GM18508 (cell line): ENCODE results near the gene KRT14.
"Not testable (repeated sequence)": the region's sequence is repeated elsewhere in the genome, so short reads cannot be mapped to it uniquely, and the experiment has no call there.

ENCODE experiments used
- ATAC-seq: cut with Tn5 transposase; IDR thresholded peaks from one replicate; pipeline ENCODE4 v1.9.1; 2021; ENCODE audit warnings: moderate number of reproducible peaks; ENCODE audit not compliant: insufficient read depth, unreplicated experiment

Gene KRT14

DNA sequence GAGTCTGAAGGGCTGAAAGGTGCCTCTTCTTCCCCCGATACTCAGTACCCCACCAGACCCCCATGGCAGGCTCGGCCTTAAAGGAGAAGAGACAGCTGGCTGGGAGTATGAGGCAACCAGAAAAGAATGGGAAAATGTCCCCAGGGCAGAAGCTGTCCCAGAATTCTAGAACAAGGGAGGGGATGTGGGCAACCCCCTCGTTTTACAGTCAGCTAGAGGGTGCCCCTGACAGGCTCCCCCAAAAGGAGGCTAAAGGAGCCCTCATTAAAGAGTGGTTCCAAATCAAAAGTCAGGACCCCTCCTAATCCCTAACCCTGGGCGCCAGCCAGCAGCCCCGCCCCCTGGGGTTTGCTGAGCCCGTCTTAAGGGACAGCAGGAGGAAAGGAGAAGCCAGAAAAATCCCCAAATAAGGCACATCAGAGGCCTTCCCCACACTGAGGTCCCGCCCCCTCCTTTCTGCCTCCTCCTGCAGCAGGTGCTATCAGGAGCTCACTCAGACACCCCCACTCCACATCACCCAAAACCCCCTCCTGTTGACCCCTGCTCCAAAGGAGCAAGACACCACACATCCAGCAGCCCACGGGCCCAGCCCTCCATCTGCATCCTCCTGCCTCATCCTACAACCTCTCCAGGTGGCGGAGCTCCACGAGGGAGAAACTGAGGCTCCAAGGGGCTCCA is 36.6 kb upstream of the KRT14 start:
- ATAC-seq = not testable (repeated sequence)

DNA sequence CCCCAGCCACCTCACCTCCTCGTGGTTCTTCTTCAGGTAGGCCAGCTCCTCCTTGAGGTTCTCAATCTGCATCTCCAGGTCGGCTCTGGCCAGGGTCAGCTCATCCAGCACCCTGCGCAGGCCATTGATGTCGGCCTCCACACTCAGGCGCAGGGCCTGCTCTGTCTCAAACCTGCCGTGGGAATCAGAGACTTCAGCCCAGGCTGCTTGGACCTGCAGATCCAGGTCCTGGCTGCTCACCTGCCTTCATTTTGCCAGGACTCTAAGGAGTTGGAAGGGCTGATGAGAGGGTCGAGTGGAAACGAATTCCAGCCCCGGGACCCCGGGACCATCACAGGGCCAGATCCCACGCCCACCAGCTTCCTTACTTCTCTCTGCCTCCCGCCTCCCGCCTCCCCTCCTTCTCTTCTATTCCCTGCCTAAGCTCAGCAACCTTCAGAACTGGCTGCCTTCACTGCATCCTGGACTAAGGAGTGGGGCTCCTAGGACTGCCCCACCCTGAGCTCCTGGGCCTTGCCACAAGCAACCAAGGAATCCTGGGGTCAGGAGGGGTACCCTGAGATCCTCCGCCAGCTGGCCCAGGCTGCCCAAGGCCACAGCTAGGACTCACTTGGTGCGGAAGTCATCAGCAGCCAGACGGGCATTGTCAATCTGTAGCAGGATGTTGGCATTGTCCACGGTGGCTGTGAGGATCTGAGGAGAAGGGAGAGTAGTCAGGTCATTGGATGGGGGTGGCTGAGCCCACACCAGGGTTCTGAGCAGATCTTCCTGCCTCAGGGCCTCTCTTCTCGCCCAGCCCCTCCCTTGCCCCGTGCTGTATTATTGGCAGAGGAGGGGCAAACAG is 35.9 kb upstream of the KRT14 start:
- not testable (repeated sequence) for ATAC-seq

DNA sequence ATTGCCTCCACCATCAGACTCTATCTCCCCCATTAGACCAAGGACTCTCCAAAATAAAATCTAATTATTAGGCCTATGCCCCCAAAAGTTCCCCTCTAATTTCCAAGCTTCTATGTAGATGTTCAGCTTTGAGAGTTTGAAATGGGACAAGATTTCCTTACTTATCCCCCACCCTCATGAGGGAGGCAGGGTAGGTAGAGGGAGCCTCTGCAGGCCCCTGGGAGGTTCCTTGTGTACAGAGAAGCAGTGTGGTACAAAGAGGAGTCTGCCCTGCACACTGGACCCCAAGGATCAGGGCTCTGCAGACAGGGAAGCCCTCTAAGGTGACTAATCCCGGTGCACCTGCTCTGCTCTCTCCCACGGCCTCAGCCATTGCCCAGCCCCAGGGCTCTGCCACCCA is 35.2 kb upstream of the KRT14 start:
- no peak for ATAC-seq

DNA sequence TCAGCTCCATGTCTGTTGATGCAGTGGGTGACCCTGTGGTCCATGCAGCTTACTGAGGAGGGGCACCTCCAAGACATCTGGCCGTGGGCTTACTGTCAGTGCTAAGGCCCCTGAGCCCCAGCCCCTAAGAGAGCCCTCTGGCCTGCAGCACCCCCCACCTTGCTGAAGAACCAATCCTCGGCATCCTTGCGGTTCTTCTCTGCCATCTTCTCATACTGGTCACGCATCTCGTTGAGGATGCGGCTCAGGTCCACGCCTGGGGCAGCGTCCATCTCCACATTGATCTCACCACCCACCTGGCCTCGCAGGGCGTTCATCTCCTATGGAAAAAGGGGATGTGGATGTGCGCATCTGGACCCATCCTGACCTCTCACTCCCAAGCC is 34.7 kb upstream of the KRT14 start:
- not testable (repeated sequence) for ATAC-seq

DNA sequence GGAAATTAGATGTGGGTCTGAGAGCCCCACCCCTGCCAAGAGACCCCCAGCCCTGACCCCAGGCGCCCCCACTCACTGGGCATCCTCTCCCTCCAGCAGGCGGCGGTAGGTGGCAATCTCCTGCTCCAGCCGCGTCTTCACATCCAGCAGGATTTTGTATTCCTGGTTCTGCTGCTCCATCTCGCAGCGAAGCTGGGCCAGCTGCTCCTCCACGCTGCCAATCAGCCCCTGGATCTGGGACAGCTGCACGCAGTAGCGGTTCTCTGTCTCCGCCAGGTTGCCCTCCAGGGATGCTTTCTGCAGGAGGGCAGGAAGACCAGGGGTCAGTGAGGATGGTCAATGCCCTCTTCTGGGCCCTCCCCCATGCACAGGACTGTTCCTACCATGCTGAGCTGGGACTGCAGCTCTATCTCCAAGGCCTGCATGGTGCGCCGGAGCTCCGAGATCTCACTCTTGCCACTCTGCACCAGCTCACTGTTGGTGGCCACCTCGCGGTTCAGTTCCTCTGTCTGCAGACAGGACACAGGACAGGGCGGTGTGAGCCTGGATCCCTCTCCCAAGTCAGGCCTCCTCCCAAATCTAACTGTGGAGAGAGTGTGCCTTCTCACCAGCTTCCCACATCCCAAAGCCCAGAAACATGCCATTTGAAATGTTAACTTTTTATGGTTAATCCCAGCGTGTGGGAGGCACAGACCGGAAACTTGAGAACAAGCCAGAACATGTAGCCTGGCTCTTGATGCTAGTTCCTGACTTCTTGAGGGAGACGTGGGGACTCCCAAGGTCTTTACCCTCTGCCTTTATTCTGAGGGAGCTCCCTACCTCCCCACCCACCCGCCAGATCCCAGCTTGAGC is 34.1 kb upstream of the KRT14 start:
- ATAC-seq = no peak

DNA sequence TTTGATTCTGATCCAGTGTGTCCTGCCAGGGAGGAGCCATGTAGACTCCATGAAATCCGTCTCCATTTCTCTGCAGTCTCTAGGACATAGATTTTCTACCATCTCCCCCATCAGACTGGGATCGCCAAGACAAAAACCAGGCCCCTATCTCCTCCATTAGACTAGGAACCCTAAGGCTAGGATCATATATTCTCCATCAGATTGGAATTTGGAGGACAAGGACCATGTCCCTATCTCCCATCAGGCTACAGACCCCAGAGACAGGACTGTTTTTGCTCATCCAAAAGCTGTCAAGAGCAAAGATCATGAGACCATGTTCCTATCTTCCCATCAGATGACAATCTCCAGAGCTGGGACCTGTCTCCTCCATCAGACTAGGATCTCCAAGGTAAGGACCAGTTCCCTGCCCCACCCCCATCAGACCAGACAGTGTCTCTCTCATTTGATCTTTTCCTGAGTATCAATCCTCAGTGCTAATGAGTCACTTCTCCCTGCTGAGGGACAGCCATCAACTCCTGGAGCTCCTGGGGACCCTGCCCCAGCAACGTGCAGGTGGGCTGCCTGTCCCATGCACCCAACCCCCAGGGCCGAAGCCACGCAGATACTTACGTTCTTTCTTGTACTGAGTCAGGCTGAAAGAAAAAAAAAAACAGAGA is 33.4 kb upstream of the KRT14 start:
- not testable (repeated sequence) for ATAC-seq

DNA sequence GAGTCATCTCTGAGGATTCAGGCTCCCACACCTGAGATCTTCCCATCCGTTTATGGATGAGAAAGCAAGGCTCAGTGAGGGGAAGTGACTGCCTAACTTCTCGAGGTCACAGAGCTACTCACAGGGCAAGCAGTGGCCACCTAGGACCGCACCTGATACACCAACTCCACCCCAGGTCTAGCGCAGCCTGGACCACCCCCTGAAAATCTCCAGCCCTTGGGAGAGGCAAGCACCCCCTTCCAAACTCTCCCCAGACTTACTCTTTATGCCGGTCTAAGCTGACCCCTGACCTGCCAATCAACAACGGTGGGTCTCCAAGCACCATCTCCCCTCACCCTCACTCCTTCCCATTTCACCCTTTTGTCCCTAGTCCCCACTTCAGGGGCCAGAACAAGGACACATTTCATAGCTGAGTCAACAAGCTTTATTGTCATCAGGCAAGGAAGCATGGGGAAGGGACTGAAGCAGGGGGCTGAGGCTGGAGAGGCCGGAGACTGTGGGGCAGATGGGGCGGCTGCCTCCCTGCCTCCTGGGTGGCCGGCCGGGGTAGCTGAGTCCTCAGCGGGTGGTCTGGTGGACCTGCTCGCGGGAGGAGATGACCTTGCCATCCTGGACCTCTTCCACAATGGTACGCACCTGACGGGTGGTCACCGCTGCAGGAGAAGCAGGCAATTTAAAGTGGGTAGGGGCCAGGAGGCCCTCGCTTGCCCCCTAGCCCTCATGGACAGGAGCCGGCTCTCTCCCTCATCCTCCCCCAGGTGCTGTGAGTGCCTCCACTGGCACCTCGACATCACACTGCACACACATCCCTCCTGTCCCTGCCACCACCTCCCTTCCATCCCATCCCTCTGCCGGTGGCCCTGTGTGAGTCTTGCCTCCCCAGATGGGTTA is 32.6 kb upstream of the KRT14 start:
- no peak for ATAC-seq

DNA sequence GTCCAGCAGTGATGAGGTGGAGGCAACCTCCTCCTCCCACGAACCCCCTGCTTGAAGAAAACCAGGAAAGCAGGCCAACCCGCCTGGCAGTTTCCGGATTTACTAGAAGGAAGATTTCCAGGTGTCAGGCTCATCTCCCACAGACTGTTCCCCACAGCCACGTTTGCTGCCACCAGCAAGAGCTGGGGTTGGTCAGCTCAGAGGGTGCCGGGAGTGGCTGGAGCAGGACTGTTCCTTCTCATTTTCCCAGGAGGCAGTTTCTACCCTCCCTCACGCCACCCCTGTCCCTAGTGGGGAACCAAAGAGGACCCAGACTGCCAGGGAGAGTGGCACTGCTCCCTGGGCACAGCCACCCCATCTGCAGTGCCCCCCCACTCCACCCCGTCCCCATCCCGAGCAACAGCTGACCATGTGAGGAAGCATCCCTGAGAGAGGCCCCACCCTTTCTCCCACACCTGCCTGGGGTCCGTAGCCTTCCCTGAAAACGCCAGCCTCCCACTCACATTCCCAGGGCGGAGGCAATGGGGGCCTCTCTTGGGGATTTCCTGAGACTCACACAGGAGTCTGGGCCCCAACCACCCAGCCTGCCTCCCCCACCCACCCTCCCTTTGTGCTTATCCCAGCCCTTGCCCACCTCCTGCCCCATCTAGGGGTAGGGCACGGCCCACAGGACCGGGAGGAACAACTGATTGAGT is 31.8 kb upstream of the KRT14 start:
- no peak for ATAC-seq

DNA sequence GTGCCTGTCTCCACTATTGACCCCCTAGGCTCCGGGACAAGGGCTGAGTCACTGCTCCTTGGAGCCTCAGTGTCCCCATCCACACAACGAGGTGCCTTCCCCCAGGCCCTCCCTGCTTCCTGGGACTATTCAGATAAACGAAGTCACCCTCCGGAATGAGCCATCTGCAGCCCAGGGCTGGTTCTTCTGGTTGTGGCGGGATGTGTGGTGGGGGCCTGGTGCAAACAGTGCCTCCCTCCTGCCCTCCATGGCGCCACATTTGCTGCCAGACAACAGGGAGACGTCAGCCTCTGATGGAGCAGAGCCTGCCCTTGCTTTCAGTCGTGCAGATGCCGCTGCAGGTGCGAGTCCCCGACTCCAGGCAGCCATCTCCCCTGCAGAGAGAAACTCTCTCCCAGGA is 31.0 kb upstream of the KRT14 start:
- no peak for ATAC-seq

DNA sequence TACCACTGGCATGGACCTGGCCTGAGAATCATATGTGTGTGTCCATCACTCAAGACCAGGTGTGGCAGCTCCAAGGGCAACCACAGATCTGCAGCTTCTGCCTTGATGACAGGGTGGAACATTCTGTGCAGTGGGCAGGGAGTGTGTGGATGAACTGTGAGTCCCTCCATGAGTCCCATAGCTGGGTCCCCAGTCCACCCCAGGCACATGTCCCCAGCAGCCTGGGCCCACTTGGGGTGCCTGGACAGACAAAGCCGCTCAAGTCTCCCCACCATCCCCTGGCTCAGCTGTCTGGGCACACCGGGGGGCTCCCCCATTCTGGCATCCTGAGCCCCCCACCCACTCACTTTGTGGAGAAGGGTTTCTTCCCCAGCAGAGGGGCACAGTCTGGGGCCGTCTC is 30.4 kb upstream of the KRT14 start:
- no peak for ATAC-seq

DNA sequence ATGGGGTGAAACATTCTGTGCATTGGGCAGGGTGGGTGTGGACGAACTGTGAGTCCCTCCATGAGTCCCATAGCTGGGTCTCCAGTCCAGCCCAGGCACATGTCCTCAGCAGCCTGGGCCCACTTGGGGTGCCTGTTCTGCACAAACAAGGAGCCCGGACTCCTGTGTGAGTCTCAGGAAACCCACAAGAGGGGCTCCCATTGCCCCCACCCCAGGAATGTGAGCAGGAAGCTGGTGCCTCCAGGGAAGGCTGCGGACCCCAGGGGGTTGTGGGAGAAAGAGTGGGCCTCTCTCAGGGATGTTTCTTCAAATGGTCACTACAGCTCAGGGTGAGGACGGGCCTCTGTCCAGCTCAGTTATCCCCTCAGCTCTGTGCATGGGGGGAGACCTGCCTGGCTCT is 29.8 kb upstream of the KRT14 start:
- not testable (repeated sequence) for ATAC-seq

DNA sequence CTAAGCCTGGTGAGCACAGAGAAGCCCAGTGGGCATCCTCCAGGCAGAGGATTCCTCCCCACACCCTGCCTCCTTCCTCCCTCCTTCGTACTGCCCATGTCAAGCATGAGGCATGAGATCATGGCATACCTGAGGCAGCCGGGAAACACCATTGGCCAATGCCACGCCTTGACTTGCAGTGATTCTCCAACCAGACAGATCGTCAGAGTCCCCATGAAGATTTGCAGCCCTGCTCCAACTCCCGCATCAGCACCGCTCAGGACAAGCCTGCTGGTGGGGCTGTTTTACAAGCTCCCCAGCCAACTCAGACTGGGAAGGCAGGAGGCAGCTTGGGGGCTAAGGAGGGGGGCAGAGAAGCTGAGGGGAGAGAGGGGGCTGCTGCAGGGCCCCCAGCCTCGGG is 28.8 kb upstream of the KRT14 start:
- no peak for ATAC-seq

DNA sequence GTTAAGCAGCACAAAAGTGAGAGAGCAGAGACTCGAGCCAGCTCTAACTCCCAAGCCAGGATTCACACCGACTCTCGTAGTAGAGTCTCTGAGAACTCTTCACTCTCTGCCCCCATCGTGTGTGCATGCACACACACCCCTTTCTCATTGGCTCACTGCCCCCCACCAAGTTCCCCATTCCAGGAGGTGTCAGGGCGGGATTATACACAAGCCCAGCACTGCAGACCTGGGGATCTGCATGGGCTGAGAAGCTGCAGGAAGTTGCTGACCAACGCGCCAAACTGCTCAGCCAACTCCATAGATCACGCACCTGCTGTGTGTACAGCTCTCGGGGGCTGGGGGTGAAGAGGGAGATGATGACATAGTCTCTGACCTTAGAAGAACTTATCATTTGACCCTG is 28.1 kb upstream of the KRT14 start:
- ATAC-seq = not testable (repeated sequence)

DNA sequence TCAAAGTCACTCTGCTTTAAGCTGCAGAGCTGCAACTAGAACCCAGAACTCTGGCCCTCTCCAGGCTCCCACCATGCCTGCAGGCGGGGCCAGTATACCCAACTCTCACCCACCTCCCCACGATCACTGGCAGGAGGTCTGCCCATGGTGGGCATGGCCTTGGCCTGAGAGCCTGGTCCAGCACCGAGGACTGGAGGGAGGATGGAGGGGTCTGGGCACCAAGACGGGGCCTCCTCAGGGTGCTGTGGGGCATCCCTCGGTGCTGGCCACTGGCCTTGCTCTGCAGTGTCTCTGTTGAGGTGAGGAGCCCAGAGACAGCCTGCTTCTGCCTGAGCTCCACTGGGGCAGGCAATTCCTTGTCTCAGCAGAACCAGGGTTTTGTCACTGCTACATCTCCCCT is 27.4 kb upstream of the KRT14 start:
- no peak for ATAC-seq

DNA sequence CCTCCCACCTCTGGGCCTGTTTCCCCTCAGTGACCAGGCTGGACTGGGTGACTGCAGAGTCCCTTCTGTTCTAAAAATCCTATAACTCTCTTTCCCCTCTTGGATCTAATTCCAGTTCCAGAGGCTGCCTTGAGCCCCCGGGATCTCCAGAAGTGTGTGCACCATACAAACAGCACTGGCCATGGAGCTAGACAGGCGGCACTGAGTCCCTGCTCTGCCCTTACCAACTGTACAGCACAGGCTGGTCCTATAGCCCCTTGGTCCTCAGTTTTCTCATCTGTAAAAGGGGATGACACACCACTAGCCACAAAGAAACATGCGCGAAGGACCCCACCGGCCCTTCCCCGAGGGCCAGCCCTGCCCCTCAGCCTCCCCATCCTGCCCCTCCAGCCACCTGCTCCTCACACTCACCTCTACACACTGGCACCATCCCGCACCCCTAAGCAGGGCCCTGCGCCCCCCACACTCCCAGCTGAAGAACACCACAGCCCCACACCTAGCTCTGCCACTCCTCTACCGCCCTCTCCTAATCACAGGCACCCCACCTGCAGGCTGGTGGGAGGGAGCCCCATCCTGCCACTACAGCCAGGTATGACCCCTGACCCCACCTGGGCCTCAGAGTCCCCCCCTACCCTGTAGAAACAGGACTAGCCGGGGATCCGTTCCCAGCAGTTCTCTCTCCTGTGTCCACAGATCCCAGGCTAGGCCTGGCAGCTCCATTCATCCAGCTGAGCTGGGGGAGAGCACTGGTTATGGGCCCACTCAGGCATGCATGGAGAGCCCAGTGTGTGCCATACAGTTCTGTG is 26.8 kb upstream of the KRT14 start:
- ATAC-seq = no peak

DNA sequence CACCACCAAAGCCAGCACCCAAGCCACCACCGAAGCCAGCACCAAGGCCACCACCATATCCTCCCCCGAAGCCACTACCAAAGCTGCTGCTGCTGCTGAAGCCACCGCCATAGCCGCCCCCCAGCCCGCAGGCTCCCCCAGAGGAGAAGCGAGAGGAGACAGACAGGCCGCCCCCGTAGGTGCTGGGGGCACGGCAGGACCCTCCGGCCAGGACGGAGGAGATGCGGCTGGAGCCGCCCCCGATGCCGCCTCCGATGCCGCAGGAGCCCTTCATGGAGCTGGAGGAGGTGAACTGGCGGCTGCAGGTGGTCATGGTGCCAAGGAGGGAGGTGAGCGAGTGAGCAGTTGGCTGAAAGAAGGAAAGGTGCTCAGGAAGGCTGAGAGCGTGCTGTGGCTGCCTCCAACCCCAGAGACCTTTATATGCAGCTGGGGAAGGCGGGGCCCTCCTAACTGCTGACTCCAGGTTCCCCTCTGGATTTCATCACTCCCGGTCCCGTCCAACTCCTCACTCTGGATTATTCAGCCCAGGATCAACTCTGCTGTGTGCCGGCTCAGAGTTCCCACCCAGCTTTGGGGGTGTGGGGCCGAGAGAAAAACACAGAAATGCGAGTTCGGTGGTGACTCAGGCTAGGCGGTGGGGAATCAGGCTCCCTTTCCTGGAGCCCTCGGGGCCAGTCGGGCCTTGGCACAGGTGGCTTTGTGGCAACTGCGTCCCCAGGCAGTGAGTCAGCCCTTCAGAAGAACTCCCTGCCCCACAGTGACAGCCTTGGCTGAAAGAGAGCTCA is 25.9 kb upstream of the KRT14 start, which contains the start of gene KRT16:
KRT16 (minus strand) TSS at position 392 of the 785 bp plus-strand sequence; CDS start at position 313, 79 bp downstream.
- not testable (repeated sequence) for ATAC-seq

DNA sequence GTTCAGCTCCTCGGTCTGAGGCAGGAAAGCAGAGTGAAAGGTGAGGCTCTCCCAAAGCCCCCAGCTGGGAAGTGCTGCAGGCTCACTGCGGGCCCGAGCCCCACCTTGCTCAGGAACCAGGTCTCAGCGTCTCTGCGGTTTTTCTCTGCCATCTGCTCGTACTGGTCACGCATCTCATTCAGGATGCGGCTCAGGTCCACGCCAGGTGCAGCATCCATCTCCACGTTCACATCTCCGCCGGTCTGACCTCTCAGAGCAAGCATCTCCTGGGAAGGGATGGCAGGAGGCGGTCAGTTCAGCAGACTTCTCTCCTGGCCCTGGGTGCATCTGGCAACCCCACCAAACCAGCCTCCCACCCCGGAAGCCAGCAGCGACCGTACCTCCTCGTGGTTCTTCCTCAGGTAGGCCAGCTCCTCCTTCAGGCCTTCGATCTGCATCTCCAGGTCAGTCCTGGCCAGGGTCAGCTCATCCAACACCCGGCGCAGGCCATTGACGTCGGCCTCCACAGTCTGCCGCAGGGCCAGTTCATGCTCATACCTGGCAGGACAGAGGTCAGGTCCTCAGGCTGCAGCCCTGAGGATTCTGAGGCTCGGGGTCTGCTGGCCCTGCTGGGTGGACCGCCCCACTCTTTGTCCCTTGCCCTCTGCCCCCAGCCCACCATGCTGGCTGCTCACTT is 24.4 kb upstream of the KRT14 start:
- ATAC-seq = no peak
